Neural progenitor cell (in vitro differentiated cells): Measurements from ENCODE around the gene FBXL13. TPM values are rescaled to one million over a fixed set of nuclear protein-coding genes. Genes with fewer than 3 reads are reported as not detected.
"Not testable (repeated sequence)": the region's sequence is repeated elsewhere in the genome, so short reads cannot be mapped to it uniquely, and the experiment has no call there.

Experiments used
- DNase-seq: peaks from one replicate; pipeline ENCODE4 v3.0.0-alpha.2; 2016; ENCODE audit warnings: low spot score
- H2AFZ ChIP-seq: fragments of 200-600 bp; sonication (generic); replicated peaks from 2 replicates; pipeline ENCODE4 v1.6.1; 2016; ENCODE audit warnings: antibody characterized with exemption
- H3F3A ChIP-seq: fragments of 200-600 bp; sonication (generic); 2 replicates; pipeline ENCODE4 v1.6.1; 2016; ENCODE audit warnings: antibody characterized with exemption, low read depth
- H3K27ac ChIP-seq: fragments of 200-600 bp; sonication (generic); 2 replicates; pipeline ENCODE4 v1.5.1; 2016; ENCODE audit warnings: mild to moderate bottlenecking
- H3K27me3 ChIP-seq: fragments of 200-600 bp; sonication (generic); 2 replicates; pipeline ENCODE4 v1.6.1; 2016; ENCODE audit warnings: mild to moderate bottlenecking, moderate library complexity
- H3K36me3 ChIP-seq: fragments of 200-600 bp; sonication (generic); 2 replicates; pipeline ENCODE4 v1.5.1; 2016
- H3K4me1 ChIP-seq: fragments of 200-600 bp; sonication (generic); 2 replicates; pipeline ENCODE4 v1.6.1; 2016; ENCODE audit warnings: mixed run types
- H3K4me2 ChIP-seq: fragments of 200-600 bp; sonication (generic); 2 replicates; pipeline ENCODE4 v1.6.1; 2016
- H3K4me3 ChIP-seq: fragments of 200-600 bp; sonication (generic); 2 replicates; pipeline ENCODE4 v1.5.1; 2016
- H3K79me2 ChIP-seq: fragments of 200-600 bp; sonication (generic); 2 replicates; pipeline ENCODE4 v1.6.1; 2016; ENCODE audit warnings: low read depth
- H3K9ac ChIP-seq: fragments of 200-600 bp; sonication (generic); 2 replicates; pipeline ENCODE4 v1.6.1; 2016
- H3K9me3 ChIP-seq: fragments of 200-600 bp; sonication (generic); 2 replicates; pipeline ENCODE4 v1.5.1; 2016; ENCODE audit warnings: low read depth
- H4K20me1 ChIP-seq: fragments of 200-600 bp; sonication (generic); 2 replicates; pipeline ENCODE4 v1.6.1; 2016; ENCODE audit warnings: low read depth
- H3K27ac Mint-ChIP-seq: 3 replicates; pipeline ENCODE4 v1.8.0; 2021; ENCODE audit warnings: mixed read lengths
- H3K27me3 Mint-ChIP-seq: 2 replicates; pipeline ENCODE4 v1.8.0; 2022; ENCODE audit warnings: low read depth, mild to moderate bottlenecking, inconsistent platforms, moderate library complexity, mixed read lengths; ENCODE audit not compliant: insufficient read depth
- H3K36me3 Mint-ChIP-seq: 3 replicates; pipeline ENCODE4 v1.8.0; 2021; ENCODE audit warnings: mixed read lengths
- H3K4me1 Mint-ChIP-seq: 3 replicates; pipeline ENCODE4 v1.8.0; 2021; ENCODE audit warnings: mixed read lengths
- H3K4me3 Mint-ChIP-seq: 3 replicates; pipeline ENCODE4 v1.8.0; 2021; ENCODE audit warnings: mild to moderate bottlenecking, moderate library complexity, mixed read lengths
- H3K9me3 Mint-ChIP-seq: 3 replicates; pipeline ENCODE4 v1.8.0; 2020; ENCODE audit warnings: mixed read lengths
- CTCF ChIP-seq: fragments of 200-600 bp; sonication (generic); IDR thresholded peaks from 2 replicates; pipeline ENCODE4 v1.5.1; 2017; ENCODE audit warnings: antibody characterized with exemption, mild to moderate bottlenecking
- EZH2 ChIP-seq: fragments of 200-600 bp; sonication (generic); IDR thresholded peaks from 2 replicates; pipeline ENCODE4 v1.6.1; 2017; ENCODE audit warnings: antibody characterized with exemption, mild to moderate bottlenecking, moderate library complexity
- EZH2phosphoT487 ChIP-seq: fragments of 200-600 bp; sonication (generic); IDR thresholded peaks from 2 replicates; pipeline ENCODE4 v1.6.1; 2017; ENCODE audit warnings: antibody characterized with exemption
- total RNA-seq: library from RNA; depleted of rRNA; stranded (reverse); fragments of >200 nt; gene quantifications from 2 replicates; pipeline ENCODE4 v1.2.3, GENCODE V29; 2015; ENCODE audit warnings: low replicate concordance

The FBXL13 gene
- total RNA-seq, 1 donor from 2014 or later, result 8.2 TPM

GRCh38 chr7:103101543-103101942 lies 26.9 kb upstream of the FBXL13 start:
- no peaks in the 10 kb centered on the region for H3K27me3 ChIP-seq
- no peak overlapping the region for H3K9ac ChIP-seq
- H3K4me2 ChIP-seq, result no peak overlapping the region
- H3K36me3 ChIP-seq, result peaks cover 6% of the 10 kb centered on the region
- H3K79me2 ChIP-seq, result no peaks in the 10 kb centered on the region
- H3K36me3 Mint-ChIP-seq, result peaks cover 7% of the 10 kb centered on the region
- peaks cover 10% of the 10 kb centered on the region for H3K4me1 Mint-ChIP-seq
- H3K4me1 ChIP-seq, result no peaks in the 10 kb centered on the region
- no peaks in the 10 kb centered on the region for H3K9me3 ChIP-seq
- H3K27me3 Mint-ChIP-seq, result no peaks in the 10 kb centered on the region
- H4K20me1 ChIP-seq, result no peaks in the 10 kb centered on the region
- H3K4me3 ChIP-seq, result no peak overlapping the region
- peaks cover 16% of the 10 kb centered on the region for H3F3A ChIP-seq
- H3K4me3 Mint-ChIP-seq, result no peak overlapping the region
- no peaks in the 10 kb centered on the region for H3K9me3 Mint-ChIP-seq
- no peak overlapping the region for H3K27ac ChIP-seq
- no peak overlapping the region for H3K27ac Mint-ChIP-seq
- DNase-seq, result no peak
- TF ChIP-seq CTCF (no peak), EZH2 (no peak), EZH2phosphoT487 (no peak)
- H2AFZ ChIP-seq, result no peak overlapping the region

- H3K4me1 Mint-ChIP-seq, result peaks cover under 1% of the 10 kb centered on the region
- Histone ChIP-seq H4K20me1 (no peaks in the 10 kb centered on the region), H3K79me2 (no peaks in the 10 kb centered on the region), H3K9ac (no peak overlapping the region), H3K9me3 (no peaks in the 10 kb centered on the region), H2AFZ (no peak overlapping the region), H3F3A (peaks cover 17% of the 10 kb centered on the region), H3K4me1 (no peaks in the 10 kb centered on the region), H3K4me3 (no peak overlapping the region), H3K27me3 (no peaks in the 10 kb centered on the region), H3K36me3 (peaks cover 10% of the 10 kb centered on the region), H3K4me2 (no peak overlapping the region), H3K27ac (no peak overlapping the region)
- H3K27me3 Mint-ChIP-seq, result no peaks in the 10 kb centered on the region
- TF ChIP-seq EZH2phosphoT487, result no peak
- TF ChIP-seq EZH2, result no peak
- no peak for TF ChIP-seq CTCF
- DNase-seq, result no peak
- peaks cover 14% of the 10 kb centered on the region for H3K36me3 Mint-ChIP-seq
- no peaks in the 10 kb centered on the region for H3K9me3 Mint-ChIP-seq
- H3K4me3 Mint-ChIP-seq, result no peak overlapping the region
- H3K27ac Mint-ChIP-seq, result no peak overlapping the region
Observed at GRCh38 chr7:103100348-103100747, 25.8 kb upstream of the FBXL13 start.

- Histone ChIP-seq H3K9ac (no peak overlapping the region), H3K79me2 (no peaks in the 10 kb centered on the region), H3K4me3 (no peak overlapping the region), H3K27ac (no peak overlapping the region), H3K27me3 (no peaks in the 10 kb centered on the region), H3K4me1 (no peaks in the 10 kb centered on the region), H2AFZ (no peak overlapping the region), H4K20me1 (no peaks in the 10 kb centered on the region), H3K4me2 (no peak overlapping the region), H3K36me3 (peaks cover 12% of the 10 kb centered on the region), H3F3A (peaks cover 10% of the 10 kb centered on the region), H3K9me3 (no peaks in the 10 kb centered on the region)
- TF ChIP-seq EZH2, result no peak
- no peak for TF ChIP-seq EZH2phosphoT487
- no peak for TF ChIP-seq CTCF
- Mint-ChIP-seq H3K27ac (no peak overlapping the region), H3K27me3 (no peaks in the 10 kb centered on the region), H3K4me3 (no peak overlapping the region), H3K9me3 (no peaks in the 10 kb centered on the region), H3K4me1 (no peaks in the 10 kb centered on the region), H3K36me3 (peaks cover 19% of the 10 kb centered on the region)
- no peak for DNase-seq
Observed at GRCh38 chr7:103097041-103097440, 22.4 kb upstream of the FBXL13 start.

- H3K9ac ChIP-seq, H3F3A ChIP-seq, H3K27me3 Mint-ChIP-seq, H3K4me2 ChIP-seq, H3K27ac ChIP-seq, H3K79me2 ChIP-seq, H3K27me3 ChIP-seq, H3K4me3 ChIP-seq, H3K9me3 ChIP-seq, DNase-seq, H2AFZ ChIP-seq, H4K20me1 ChIP-seq, H3K4me3 Mint-ChIP-seq, H3K4me1 ChIP-seq, H3K4me1 Mint-ChIP-seq, H3K9me3 Mint-ChIP-seq, H3K27ac Mint-ChIP-seq: not testable (repeated sequence)
- peaks cover 12% of the 10 kb centered on the region for H3K36me3 ChIP-seq
- peaks cover 21% of the 10 kb centered on the region for H3K36me3 Mint-ChIP-seq
Observed at GRCh38 chr7:103095558-103095957, 21.0 kb upstream of the FBXL13 start.
